LNCAP (cell line): ENCODE data around the gene INSM1.

ENCODE experiments used
- TF ChIP-seq, protein P1 (sequence below): fragments of 450-650 bp; IDR thresholded peaks from 2 replicates; pipeline ENCODE4 v1.5.1; 2017; ENCODE audit warnings: mild to moderate bottlenecking

Gene INSM1

DNA sequence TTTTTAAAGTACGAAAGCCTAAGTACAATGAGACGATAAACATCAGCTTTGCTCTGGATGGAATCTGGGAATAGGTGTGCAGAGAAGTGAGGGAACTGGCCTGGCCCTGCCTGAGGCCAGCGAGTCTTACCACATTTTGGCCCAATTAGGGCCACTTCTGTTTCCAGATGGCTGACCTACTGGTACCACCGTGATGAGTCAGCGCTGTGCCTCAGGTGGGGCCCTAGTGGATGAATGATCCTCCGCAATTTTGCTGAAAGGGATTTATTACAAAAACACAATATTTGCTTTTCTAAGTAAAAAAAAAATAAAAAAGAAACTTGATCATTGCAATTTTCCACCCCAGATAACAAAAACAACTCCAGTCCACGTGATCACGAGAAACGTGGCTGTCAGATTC lies 22.5 kb downstream of the INSM1 start:
- TF ChIP-seq, protein P1, sequence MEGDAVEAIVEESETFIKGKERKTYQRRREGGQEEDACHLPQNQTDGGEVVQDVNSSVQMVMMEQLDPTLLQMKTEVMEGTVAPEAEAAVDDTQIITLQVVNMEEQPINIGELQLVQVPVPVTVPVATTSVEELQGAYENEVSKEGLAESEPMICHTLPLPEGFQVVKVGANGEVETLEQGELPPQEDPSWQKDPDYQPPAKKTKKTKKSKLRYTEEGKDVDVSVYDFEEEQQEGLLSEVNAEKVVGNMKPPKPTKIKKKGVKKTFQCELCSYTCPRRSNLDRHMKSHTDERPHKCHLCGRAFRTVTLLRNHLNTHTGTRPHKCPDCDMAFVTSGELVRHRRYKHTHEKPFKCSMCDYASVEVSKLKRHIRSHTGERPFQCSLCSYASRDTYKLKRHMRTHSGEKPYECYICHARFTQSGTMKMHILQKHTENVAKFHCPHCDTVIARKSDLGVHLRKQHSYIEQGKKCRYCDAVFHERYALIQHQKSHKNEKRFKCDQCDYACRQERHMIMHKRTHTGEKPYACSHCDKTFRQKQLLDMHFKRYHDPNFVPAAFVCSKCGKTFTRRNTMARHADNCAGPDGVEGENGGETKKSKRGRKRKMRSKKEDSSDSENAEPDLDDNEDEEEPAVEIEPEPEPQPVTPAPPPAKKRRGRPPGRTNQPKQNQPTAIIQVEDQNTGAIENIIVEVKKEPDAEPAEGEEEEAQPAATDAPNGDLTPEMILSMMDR, result no peak

DNA sequence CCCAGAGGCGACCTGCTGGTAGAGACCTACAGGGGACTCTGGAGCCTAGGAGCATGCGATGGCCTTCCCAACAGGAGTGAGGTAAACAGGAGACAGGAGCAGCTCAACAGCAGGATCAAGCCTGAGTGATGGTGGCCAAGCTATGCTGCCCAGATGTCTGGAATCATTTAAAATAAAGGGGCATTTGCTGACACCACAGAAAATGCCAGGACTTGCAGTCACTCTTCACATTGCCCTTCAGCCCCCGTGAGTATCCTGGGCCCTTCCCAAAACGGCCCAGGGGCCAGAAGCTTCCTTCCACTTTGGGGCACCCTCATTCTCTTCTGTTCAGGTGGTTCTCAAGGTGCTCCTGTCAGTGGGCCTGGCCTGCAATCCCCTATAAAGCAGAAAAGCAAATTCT lies 23.2 kb downstream of the INSM1 start:
- TF ChIP-seq, protein P1, result no peak

DNA sequence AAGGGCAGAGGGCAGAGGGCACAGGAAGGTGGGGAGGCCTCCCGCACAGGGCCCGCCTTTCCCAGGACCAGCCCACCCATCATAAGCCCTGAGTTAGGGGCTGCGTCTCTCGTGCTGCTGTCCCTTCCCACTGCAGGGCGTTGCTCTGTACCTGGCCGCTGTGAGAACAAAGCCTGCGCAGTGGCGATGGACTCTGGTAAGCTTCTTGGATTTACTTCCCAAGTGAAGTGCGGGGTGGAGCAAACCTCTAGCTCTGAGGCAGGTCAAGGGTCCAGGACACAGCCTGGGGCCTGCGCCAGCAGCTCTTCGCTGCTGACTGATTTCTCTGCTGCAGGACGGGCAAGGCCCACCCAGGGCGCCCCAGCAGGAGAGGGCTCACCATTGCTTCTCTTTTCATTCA lies 23.9 kb downstream of the INSM1 start:
- TF ChIP-seq, protein P1, result no peak

DNA sequence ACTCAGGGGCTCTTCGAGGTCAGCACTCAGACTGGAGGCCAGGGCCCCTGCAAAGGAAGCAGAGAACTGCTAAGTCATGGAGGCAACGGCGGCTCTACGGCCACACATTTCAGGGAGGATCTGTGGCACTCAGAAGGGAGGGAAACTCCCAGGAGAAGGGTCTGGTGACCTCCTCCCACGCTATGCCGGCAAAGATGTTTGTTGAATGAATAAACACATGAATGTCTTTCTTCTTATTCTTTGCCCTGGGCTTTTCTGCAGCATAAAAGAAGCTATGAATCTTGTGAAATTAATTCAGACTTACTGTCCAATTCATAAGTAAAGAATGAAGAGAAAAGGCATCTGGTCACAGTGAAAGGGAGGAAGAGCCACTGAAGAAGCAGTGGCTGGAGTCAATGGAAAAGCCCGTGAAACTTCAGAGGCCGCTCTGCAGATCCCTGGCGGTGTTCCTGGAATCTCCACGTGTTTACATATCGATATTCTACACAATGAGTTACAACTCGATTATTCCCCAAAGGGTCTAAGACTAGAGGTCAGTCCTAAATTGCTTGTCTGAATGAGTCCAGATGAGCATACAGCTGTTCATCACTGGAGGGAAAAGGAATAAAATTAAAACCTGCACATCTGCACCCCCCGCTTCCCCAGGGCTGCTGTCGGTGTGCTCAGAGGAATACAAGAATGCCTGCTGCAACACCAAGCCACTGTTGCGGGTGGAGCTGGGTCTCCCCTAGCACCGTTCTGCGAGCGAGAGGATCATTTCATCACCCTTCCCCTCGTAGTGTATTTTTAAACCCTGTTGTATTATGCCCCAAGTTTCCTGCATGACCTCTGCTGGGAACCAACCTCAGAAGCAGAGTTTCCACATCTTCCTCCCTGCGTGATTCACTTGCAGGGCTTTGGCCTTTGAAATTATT lies 25.6 kb downstream of the INSM1 start:
- TF ChIP-seq, protein P1, result no peak

DNA sequence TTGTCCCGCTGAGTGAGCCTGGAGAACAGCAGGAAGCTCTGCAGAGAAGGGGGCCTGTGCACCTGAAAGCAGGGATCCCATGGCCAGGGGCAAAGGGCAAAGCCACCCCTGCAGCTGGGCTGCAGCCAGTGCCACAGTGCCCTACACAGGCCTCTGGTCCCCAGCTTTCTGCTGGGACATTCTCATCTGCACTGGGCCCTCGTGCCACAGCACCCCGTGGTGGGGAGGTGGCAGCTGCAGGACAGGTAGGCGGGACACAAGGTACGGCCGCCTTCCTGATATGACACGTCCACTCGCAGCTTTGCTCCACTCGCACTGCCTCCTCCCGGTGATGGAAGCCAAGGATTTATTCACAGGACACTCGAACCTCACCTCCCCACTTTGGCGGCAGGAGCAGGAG lies 27.2 kb downstream of the INSM1 start:
- TF ChIP-seq, protein P1, result no peak

DNA sequence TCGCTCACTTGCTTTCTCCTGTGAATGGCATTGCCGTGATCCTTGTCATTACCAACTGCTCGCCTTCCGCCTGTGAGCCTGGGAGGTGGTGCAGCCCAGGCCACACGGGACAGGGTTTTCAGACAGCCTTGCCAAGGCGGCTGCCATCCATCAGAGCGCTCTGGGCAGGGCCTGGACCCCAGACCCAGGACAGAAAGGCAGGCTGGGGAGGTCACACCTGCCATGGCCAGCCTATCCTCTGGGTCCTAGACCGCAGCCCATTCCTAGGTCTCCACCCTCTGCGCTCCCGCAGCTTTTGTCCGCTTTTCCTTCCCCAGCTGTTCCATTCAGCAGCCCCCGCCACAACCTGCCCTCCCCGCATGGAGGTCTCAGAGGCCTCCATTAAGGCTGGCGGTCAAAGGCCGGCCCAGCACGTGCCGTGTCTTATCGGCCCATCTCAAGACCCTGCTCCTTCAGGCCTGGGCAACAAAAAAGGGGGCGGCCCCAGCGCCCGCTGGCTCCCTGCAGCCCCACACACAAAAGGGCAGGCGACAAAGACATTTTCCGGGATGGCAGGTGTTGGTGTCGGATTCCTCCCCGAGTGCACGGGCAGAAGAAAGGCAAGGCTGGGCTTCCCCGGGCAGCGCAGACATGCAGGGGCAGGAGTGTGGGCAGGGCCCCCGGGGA lies 28.1 kb downstream of the INSM1 start:
- TF ChIP-seq, protein P1, result no peak

DNA sequence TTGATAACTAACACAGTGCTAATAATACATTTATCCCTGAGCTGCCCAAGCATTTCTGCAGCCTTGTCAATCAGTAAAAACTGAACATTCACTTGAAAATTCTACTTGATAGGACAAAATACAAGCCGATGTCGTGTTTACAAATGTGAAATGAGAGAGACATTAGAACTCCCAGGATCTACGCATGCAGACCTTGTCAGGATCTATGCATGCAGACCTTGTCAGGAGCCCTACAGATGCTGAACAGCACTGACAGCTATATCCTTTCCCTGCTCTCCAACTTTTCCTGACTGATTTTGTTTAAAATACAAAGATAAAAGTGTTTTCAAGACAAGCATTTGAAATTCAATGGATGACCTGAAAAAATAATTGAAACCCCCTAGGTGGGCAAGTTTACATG lies 28.9 kb downstream of the INSM1 start:
- TF ChIP-seq, protein P1, result no peak
